ENCODE results near the gene BICD2.

The BICD2 gene

DNA sequence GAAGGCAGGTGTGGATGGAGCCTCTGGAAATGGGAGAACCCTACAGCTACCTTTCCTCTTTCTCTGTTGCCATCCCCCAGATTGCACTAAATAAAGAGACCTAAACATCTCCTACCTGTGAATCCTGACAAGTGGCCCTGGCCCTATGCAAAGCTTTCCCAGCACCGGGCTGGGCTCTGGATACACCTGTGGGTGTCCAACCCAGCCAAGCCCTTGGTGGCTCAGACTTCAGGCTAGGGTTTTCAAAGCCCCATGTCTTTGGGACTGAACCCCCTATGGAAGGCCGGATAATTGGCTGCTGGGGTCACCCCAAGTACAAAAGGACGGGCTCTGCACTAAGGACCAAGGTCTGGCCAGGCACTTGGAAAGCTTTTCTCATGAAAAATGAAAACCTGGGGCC, 50.6 kb downstream of the BICD2 start:
- no peak for DNase-seq (ENCODE audit: low spot score)
- Mint-ChIP-seq H3K4me3 (no peak overlapping the region), H3K27ac (peak overlapping the region; percentile 10), H3K9me3 (no peaks in the 10 kb centered on the region), H3K36me3 (ENCODE audit: low read depth) (peaks cover 45% of the 10 kb centered on the region), H3K27me3 (ENCODE audit: low read depth) (no peaks in the 10 kb centered on the region), H3K4me1 (ENCODE audit: low read depth) (peaks cover 28% of the 10 kb centered on the region)

DNA sequence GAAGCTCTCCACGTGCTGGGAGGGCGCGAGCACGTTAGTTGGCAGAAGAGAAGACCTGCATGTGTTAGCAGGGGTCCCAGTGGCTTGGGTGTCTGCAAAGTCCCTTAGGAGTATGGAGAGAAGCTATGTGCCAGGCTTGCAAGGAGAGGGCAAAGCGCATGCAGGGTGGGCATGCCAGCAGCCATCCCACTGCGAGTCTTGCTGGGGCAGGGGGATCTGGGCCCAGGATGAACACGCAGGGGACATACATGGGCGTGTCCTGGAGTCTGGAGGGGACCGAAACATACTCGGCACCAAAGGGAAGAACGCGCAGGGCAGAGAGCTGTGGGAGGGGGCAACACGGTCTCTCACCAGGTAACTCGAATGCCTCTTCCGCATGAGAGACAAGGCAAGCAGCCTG, 51.1 kb downstream of the BICD2 start:
- H3K27me3 Mint-ChIP-seq (ENCODE audit: low read depth), result no peaks in the 10 kb centered on the region
- no peak for DNase-seq (ENCODE audit: low spot score)
- H3K4me1 Mint-ChIP-seq (ENCODE audit: low read depth), result peaks cover 28% of the 10 kb centered on the region
- peak overlapping the region; percentile 10 for H3K27ac Mint-ChIP-seq
- no peaks in the 10 kb centered on the region for H3K9me3 Mint-ChIP-seq
- peaks cover 44% of the 10 kb centered on the region for H3K36me3 Mint-ChIP-seq (ENCODE audit: low read depth)
- H3K4me3 Mint-ChIP-seq, result no peak overlapping the region

DNA sequence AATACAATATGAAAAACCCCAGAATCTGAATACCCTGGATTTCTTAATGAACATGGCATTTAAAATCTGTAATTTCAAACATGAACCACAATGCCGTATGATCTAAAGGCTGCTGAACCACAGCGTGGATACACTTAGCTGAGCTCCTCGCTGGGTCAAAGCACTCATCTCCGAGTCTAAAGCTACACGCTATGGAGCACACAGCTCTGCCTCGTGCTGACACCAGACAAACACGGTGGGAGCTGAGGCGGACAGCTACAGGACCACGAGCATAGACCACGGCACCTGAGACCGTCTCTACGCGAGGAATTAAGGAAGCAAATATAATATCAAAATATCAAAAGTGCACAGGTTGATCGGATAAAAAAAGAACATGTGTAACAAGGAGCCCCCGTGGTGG, 51.9 kb downstream of the BICD2 start:
- no peaks in the 10 kb centered on the region for H3K9me3 Mint-ChIP-seq
- no peak for DNase-seq (ENCODE audit: low spot score)
- peak overlapping the region; percentile 85 for H3K4me3 Mint-ChIP-seq
- H3K36me3 Mint-ChIP-seq (ENCODE audit: low read depth), result peaks cover 42% of the 10 kb centered on the region
- no peaks in the 10 kb centered on the region for H3K27me3 Mint-ChIP-seq (ENCODE audit: low read depth)
- H3K4me1 Mint-ChIP-seq (ENCODE audit: low read depth), result peaks cover 32% of the 10 kb centered on the region
- peak overlapping the region; percentile 96 for H3K27ac Mint-ChIP-seq

DNA sequence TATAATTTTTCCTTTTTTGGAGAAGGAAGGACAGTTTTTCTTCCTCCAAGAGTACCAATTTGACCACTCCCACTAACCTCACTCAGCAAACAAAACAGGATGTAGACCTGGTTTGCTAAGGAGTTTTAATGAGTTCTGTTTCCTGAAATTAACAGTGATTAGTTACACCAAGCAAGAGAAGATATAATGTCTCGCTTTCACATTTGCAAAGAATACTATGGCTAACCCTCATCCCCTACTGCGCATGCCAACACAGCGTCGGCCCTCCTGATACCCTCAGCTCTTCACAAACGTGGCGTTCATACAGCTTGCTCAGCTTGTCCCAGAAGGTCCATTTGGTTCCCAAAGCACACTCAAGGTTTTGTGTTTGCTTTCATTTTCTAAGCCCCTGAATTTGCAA, 52.8 kb downstream of the BICD2 start:
- no peak for DNase-seq (ENCODE audit: low spot score)
- H3K4me1 Mint-ChIP-seq (ENCODE audit: low read depth), result peaks cover 38% of the 10 kb centered on the region
- H3K9me3 Mint-ChIP-seq, result no peaks in the 10 kb centered on the region
- H3K36me3 Mint-ChIP-seq (ENCODE audit: low read depth), result peaks cover 39% of the 10 kb centered on the region
- H3K4me3 Mint-ChIP-seq, result peak overlapping the region; percentile 85
- H3K27me3 Mint-ChIP-seq (ENCODE audit: low read depth), result no peaks in the 10 kb centered on the region
- peak overlapping the region; percentile 96 for H3K27ac Mint-ChIP-seq

DNA sequence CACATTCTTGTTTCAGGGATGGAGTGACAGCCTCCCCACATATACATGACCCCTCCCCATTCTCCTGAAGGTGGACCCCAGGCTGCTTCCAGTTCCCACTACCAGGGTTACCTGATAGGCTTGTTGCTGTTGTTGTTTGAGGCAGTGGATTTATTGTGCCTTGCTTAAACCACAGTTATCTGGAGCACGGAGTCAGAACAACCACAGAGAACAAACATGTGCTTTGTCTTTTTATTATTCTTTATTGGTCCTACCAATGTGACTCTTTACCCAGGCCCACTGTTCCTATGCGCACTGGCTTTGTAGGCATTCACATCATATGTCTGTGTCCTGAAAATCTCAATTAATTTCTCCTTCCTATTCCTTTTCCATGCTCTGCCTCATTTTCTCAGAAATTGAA, 53.5 kb downstream of the BICD2 start:
- H3K27ac Mint-ChIP-seq, result peak overlapping the region; percentile 85
- peak overlapping the region; percentile 53 for H3K4me3 Mint-ChIP-seq
- peaks cover 34% of the 10 kb centered on the region for H3K36me3 Mint-ChIP-seq (ENCODE audit: low read depth)
- no peaks in the 10 kb centered on the region for H3K27me3 Mint-ChIP-seq (ENCODE audit: low read depth)
- no peak for DNase-seq (ENCODE audit: low spot score)
- peaks cover 41% of the 10 kb centered on the region for H3K4me1 Mint-ChIP-seq (ENCODE audit: low read depth)
- H3K9me3 Mint-ChIP-seq, result no peaks in the 10 kb centered on the region

DNA sequence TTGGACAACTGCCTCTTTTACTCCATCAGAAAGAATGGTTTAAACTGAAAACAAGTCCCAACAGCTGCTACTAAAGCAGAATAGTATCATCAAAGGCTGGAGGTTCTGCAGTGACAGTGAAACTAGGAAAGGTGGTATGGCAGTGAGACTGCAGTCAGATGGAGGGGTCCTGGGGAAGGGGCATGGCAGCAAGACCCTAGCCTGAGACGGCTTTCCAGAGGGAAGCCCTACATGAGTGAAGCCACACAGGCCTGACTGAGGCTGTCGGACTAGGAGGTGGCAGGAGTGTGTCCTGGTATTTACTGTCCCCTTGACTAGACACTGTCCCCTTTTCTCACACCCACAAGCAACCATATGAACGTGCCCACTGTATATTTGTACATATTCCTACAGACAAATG, 54.3 kb downstream of the BICD2 start:
- no peak for DNase-seq (ENCODE audit: low spot score)
- H3K27me3 Mint-ChIP-seq (ENCODE audit: low read depth), result no peaks in the 10 kb centered on the region
- peak overlapping the region; percentile 8 for H3K27ac Mint-ChIP-seq
- peaks cover 44% of the 10 kb centered on the region for H3K4me1 Mint-ChIP-seq (ENCODE audit: low read depth)
- no peaks in the 10 kb centered on the region for H3K9me3 Mint-ChIP-seq
- peaks cover 34% of the 10 kb centered on the region for H3K36me3 Mint-ChIP-seq (ENCODE audit: low read depth)
- no peak overlapping the region for H3K4me3 Mint-ChIP-seq

DNA sequence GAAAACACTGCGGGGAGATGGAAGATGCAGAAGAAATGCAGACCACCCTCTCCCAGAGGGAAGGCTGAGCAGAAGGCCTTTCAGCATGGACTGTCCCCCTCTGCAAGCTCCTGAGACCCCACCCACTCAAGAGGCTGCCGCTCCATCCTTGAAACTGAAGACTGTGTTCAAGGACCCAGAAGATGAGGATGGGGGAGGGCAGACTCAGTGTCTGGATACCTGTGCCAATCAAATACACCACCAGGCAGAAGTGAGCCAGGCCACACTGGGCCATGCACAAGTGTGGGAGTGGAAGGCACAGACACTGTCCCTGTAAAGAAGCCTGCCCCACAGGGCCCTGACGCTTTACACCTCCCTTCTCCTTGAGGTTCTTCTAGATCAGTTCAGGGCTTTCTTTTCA, 54.7 kb downstream of the BICD2 start:
- Mint-ChIP-seq H3K4me3 (no peak overlapping the region), H3K27me3 (ENCODE audit: low read depth) (no peaks in the 10 kb centered on the region), H3K9me3 (no peaks in the 10 kb centered on the region), H3K36me3 (ENCODE audit: low read depth) (peaks cover 34% of the 10 kb centered on the region), H3K4me1 (ENCODE audit: low read depth) (peaks cover 44% of the 10 kb centered on the region), H3K27ac (peak overlapping the region; percentile 8)
- DNase-seq (ENCODE audit: low spot score), result no peak

DNA sequence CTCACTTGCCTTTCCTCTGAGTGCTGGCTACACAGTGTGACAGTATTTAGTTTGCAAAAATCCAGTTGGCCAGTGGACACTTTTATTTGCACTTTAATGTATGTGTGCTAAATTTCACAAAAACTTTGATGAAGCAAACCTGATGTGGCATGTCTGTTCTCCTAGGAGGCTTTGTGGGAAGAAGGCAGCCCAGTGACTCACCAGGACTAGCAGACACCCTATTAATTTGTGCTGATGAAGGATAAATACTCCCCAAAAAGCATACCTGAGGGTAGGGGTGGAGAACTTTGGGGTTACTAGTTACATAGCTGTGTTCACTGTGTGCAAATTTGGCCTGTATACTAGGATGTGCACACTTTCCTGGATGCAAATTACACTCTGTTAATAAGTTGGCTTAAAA, 55.4 kb downstream of the BICD2 start:
- Mint-ChIP-seq H3K36me3 (ENCODE audit: low read depth) (peaks cover 32% of the 10 kb centered on the region), H3K4me1 (ENCODE audit: low read depth) (peaks cover 44% of the 10 kb centered on the region), H3K27ac (no peak overlapping the region), H3K4me3 (no peak overlapping the region), H3K9me3 (no peaks in the 10 kb centered on the region), H3K27me3 (ENCODE audit: low read depth) (no peaks in the 10 kb centered on the region)
- no peak for DNase-seq (ENCODE audit: low spot score)

DNA sequence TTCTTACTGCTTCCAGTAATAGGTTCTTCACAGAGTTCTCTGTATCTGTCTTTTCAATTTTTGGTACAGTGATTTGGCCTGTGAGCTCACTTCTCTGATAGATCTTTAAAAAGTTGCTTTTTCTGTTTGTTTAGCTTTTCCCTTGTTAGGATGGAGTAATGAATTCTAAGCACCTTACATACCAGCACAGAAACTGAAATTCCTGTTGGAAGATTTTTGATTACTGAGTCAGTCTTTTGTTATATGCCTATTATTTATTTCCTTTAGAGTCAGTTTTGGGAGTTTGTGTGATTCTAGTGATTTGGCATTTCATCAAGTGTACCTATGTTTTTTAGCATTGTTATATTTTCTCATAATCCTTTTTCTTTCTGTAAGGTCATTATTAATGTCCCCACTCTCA, 57.1 kb downstream of the BICD2 start:
- Mint-ChIP-seq H3K4me3 (no peak overlapping the region), H3K4me1 (ENCODE audit: low read depth) (peaks cover 37% of the 10 kb centered on the region), H3K27ac (no peak overlapping the region), H3K9me3 (no peaks in the 10 kb centered on the region), H3K27me3 (ENCODE audit: low read depth) (no peaks in the 10 kb centered on the region), H3K36me3 (ENCODE audit: low read depth) (peaks cover 21% of the 10 kb centered on the region)
- no peak for DNase-seq (ENCODE audit: low spot score)

DNA sequence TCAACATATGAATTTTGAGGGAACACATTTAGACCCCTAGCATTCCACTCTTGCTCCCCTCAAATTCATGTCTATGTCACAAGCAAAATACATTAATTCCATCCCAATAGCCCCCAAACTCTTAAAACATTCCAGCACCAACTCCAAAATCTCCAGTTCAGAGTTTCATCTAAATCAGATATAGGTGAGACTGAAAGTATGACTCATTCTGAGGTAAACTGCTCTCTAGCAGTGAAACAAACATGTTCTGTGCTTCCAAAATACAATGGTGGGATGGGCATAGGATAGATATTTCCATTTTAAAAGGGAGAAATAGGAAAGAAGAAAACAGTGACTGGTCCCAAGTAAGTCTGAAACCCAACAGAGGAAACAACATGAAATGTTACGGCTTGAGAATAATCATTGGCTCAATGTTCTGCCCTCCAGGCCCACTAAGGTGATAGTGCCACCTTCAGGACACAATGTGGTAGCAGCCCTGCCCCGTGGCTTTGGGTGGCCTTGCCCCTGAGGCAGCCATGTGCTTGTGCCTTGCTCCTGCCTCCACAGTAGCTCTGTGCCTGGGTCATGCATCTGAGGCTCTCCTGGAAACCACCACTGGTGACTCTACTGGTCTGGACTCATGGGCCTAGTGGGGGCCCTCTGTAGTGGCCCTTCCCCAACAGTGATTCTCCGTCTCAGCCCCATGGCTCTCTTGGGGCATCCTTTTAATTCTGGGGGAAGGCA, 58.3 kb downstream of the BICD2 start:
- H3K4me3 Mint-ChIP-seq, result peak overlapping the region; percentile 16
- H3K27me3 Mint-ChIP-seq (ENCODE audit: low read depth), result no peaks in the 10 kb centered on the region
- peaks cover 27% of the 10 kb centered on the region for H3K4me1 Mint-ChIP-seq (ENCODE audit: low read depth)
- DNase-seq (ENCODE audit: low spot score), result peak; percentile 20
- H3K36me3 Mint-ChIP-seq (ENCODE audit: low read depth), result peaks cover 13% of the 10 kb centered on the region
- no peaks in the 10 kb centered on the region for H3K9me3 Mint-ChIP-seq
- H3K27ac Mint-ChIP-seq, result peak overlapping the region; percentile 43

DNA sequence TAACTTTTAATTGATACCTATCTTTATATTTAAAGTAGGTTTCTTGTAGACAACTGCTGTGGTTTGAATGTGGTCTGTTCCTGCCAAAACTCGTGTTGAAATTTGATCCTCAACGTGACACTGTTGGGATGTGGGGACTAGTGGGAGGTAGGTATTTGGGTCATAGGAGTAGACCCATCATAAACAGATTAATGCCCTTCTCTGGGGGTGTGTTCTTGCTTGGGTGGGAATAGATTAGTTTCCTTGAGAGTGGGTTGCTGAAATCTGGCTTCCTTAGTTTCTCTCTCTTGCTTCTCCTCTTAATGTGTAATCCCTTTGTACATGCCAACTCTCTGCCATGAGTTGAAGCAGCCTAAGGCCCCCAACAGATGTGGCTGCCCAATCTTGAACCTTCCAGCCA, 60.1 kb downstream of the BICD2 start:
- Mint-ChIP-seq H3K4me3 (no peak overlapping the region), H3K9me3 (no peaks in the 10 kb centered on the region), H3K27me3 (ENCODE audit: low read depth) (peaks cover 3% of the 10 kb centered on the region)

DNA sequence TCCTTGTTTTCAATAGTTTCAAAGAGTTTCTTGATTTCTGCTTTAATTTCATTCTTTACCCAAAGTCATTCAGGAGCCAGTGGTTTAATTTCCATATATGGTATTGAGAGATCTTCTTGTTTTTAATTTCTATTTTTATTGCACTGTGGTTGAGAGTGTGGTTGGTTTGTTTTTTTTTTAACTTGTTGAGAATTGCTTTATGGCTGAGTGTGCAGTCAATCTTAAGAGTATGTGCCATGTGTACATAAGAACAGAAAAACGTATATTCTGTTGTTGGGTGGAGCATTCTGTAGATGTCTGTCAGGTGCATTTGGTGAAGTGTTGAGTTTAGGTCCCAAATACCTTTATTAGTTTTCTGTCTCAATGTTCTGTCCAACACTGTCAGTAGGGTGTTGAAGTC, 68.0 kb downstream of the BICD2 start:
- H3K27ac Mint-ChIP-seq, result no peak overlapping the region
- no peak for DNase-seq (ENCODE audit: low spot score)
- H3K27me3 Mint-ChIP-seq (ENCODE audit: low read depth), result peaks cover 19% of the 10 kb centered on the region
- peak overlapping the region; percentile 3 for H3K4me3 Mint-ChIP-seq
- peaks cover 32% of the 10 kb centered on the region for H3K9me3 Mint-ChIP-seq
- peaks cover 15% of the 10 kb centered on the region for H3K36me3 Mint-ChIP-seq (ENCODE audit: low read depth)
- H3K4me1 Mint-ChIP-seq (ENCODE audit: low read depth), result peaks cover 8% of the 10 kb centered on the region

More for the DNA sequence above, 60.1 kb downstream of the BICD2 start:
- DNase-seq (ENCODE audit: low spot score), result no peak
- Mint-ChIP-seq H3K36me3 (ENCODE audit: low read depth) (peaks cover 7% of the 10 kb centered on the region), H3K27ac (no peak overlapping the region), H3K4me1 (ENCODE audit: low read depth) (peaks cover 19% of the 10 kb centered on the region)

DNA sequence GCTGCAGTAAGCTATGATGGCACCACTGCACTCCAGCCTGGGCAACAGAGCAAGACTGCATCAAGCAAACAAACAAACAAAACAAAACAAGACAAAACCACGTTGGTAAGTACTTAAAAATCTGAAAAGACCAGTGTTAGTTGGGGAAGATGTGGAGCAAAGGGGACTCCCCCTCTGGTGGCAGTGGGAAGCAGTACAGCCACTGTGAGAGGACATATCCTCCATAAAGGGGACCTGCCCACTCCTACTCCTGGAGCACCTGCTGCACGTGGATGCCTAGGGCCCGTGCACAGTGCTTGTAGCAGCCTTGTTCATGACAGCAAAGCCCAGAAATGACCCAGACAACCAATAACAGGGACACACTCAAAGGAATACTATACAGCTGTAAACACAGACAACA, 77.7 kb downstream of the BICD2 start:
- DNase-seq (ENCODE audit: low spot score), result no peak
- H3K27me3 Mint-ChIP-seq (ENCODE audit: low read depth), result peaks cover 6% of the 10 kb centered on the region
- H3K36me3 Mint-ChIP-seq (ENCODE audit: low read depth), result no peaks in the 10 kb centered on the region

DNA sequence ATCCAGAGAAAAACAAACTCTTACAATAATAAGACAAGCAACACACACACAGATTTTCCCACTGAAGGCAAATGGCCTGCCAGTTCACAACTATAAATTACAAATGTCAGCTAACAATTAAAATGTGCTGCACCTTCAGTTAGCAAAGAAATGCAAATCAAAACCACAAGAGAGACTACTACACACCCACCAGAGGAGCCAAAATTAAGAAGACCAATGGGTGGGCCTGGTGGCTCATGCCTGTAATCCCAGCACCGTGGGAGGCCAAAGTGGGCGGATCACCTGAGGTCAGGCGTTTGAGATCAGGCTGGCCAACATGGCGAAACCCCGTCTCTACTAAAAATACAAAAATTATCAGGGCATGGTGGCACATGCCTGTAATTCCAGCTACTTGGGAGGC, 79.6 kb downstream of the BICD2 start:
- H3K36me3 Mint-ChIP-seq (ENCODE audit: low read depth), result no peaks in the 10 kb centered on the region
- no peak for DNase-seq (ENCODE audit: low spot score)
- no peak overlapping the region for H3K27ac Mint-ChIP-seq
- no peaks in the 10 kb centered on the region for H3K4me1 Mint-ChIP-seq (ENCODE audit: low read depth)
- peaks cover 1% of the 10 kb centered on the region for H3K27me3 Mint-ChIP-seq (ENCODE audit: low read depth)
- H3K4me3 Mint-ChIP-seq, result no peak overlapping the region
- H3K9me3 Mint-ChIP-seq, result peaks cover 4% of the 10 kb centered on the region

More for the DNA sequence above, 77.7 kb downstream of the BICD2 start:
- Mint-ChIP-seq H3K27ac (no peak overlapping the region), H3K9me3 (peaks cover 10% of the 10 kb centered on the region), H3K4me3 (no peak overlapping the region), H3K4me1 (ENCODE audit: low read depth) (no peaks in the 10 kb centered on the region)

DNA sequence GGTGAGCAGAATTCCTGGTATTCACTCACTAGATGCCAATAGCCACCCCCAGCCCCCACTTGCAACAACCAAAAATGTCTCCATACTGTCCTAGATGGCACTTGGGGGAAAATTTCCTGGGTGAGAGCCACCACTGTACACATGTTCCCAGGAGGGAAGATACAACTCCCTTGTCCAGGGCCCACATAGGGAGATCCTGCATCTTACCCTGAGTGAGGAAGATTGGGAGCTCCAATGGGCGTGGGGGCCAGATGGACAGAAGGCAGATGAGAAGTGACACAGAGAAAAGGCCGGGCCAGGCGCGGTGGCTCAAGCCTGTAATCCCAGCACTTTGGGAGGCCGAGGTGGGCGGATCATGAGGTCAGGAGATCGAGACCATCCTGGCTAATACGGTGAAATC, 82.4 kb downstream of the BICD2 start:
- Mint-ChIP-seq H3K9me3 (no peaks in the 10 kb centered on the region), H3K27ac (no peak overlapping the region), H3K36me3 (ENCODE audit: low read depth) (no peaks in the 10 kb centered on the region), H3K4me1 (ENCODE audit: low read depth) (no peaks in the 10 kb centered on the region), H3K4me3 (no peak overlapping the region), H3K27me3 (ENCODE audit: low read depth) (no peaks in the 10 kb centered on the region)
- no peak for DNase-seq (ENCODE audit: low spot score)
